SIG-M5 treated with dmso at 0.1 percent for 504 hours (cell line): ENCODE measurements around the gene ADAMTS2.

Source experiments
- DNase-seq: peaks from one replicate; lab custom pipeline; 2025; ENCODE audit not compliant: unreplicated experiment; lab: John Stamatoyannopoulos, UW

ADAMTS2 gene

GRCh38 chr5:179258001-179258921 is 87.0 kb downstream of the ADAMTS2 start:
- no peak for DNase-seq

GRCh38 chr5:179257176-179257682 is 88.0 kb downstream of the ADAMTS2 start:
- no peak for DNase-seq

- DNase-seq = no peak
These were observed 88.7 kb downstream of the ADAMTS2 start for GRCh38 chr5:179256328-179257175.

- DNase-seq = no peak
These were observed 89.5 kb downstream of the ADAMTS2 start for GRCh38 chr5:179255527-179256327.

GRCh38 chr5:179254638-179255271 is 90.5 kb downstream of the ADAMTS2 start:
- DNase-seq = no peak

- DNase-seq = no peak
These were observed 91.5 kb downstream of the ADAMTS2 start for GRCh38 chr5:179253730-179254129.

GRCh38 chr5:179251276-179251969 is 93.8 kb downstream of the ADAMTS2 start:
- DNase-seq = no peak

GRCh38 chr5:179250561-179251225 is 94.6 kb downstream of the ADAMTS2 start:
- no peak for DNase-seq

- DNase-seq = no peak
These were observed 99.0 kb downstream of the ADAMTS2 start for GRCh38 chr5:179246227-179246626.

- no peak for DNase-seq
These were observed 100.2 kb downstream of the ADAMTS2 start for GRCh38 chr5:179245031-179245430.

GRCh38 chr5:179244044-179244443 is 101.2 kb downstream of the ADAMTS2 start:
- no peak for DNase-seq

GRCh38 chr5:179243333-179243732 is 101.9 kb downstream of the ADAMTS2 start:
- no peak for DNase-seq

GRCh38 chr5:179242676-179243075 is 102.6 kb downstream of the ADAMTS2 start:
- no peak for DNase-seq

- no peak for DNase-seq
These were observed 103.4 kb downstream of the ADAMTS2 start for GRCh38 chr5:179241764-179242370.

- no peak for DNase-seq
These were observed 104.1 kb downstream of the ADAMTS2 start for GRCh38 chr5:179241175-179241574.

- no peak for DNase-seq
These were observed 104.7 kb downstream of the ADAMTS2 start for GRCh38 chr5:179240561-179240960.

- no peak for DNase-seq
These were observed 105.8 kb downstream of the ADAMTS2 start for GRCh38 chr5:179239256-179240135.

- DNase-seq = no peak
These were observed 106.7 kb downstream of the ADAMTS2 start for GRCh38 chr5:179238628-179238970.
